ENCODE data around the gene PDSS1.

Gene PDSS1

DNA sequence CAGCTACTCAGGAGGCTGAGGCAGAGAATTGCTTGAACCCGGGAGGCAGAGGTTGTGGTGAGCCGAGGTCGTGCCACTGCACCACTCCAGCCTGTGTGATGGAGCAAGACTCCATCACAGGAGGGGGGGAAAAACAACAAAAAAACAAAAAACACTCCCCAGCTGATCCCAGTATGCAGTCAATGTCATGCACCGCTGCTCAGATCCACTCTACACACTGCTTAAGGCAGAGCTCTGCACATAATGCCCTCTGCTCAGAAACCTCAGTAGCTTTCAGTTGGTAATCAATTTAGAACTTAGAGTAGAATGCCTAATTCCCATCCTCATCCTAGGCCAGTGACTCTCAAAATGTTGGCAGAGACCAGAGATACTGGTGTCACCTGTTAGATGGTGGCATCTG is 43.9 kb downstream of the PDSS1 start:
- H3K4me3 ChIP-seq (ENCODE audit: low read length): no peak overlapping the region
- H3K27ac ChIP-seq (ENCODE audit: low read depth, low read length): no peak overlapping the region
- H3K36me3 ChIP-seq (ENCODE audit: insufficient read depth, low read length): peaks cover 92% of the 10 kb centered on the region
- 94% methylated on average over 4 of the region's 4 CpGs for WGBS
- no peaks in the 10 kb centered on the region for H3K9me3 ChIP-seq (ENCODE audit: insufficient read depth, low read depth, low read length)
- H3K27me3 ChIP-seq (ENCODE audit: insufficient read depth, low read length): no peaks in the 10 kb centered on the region
- no peak overlapping the region for H3K9ac ChIP-seq (ENCODE audit: low read depth, low read length)
- H3K4me1 ChIP-seq (ENCODE audit: insufficient read depth, low read length): 0 out of 2 replicates have a peak, but pooled peaks cover 6% of the 10 kb centered on the region

GRCh38 chr10:26743091-26743490 is 45.6 kb downstream of the PDSS1 start:
- Histone ChIP-seq H3K9me3 (ENCODE audit: insufficient read depth, low read depth, low read length) (no peaks in the 10 kb centered on the region), H3K4me1 (ENCODE audit: insufficient read depth, low read length) (0 out of 2 replicates have a peak, but pooled peaks cover 6% of the 10 kb centered on the region), H3K36me3 (ENCODE audit: insufficient read depth, low read length) (peaks cover 93% of the 10 kb centered on the region), H3K27me3 (ENCODE audit: insufficient read depth, low read length) (no peaks in the 10 kb centered on the region), H3K9ac (ENCODE audit: low read depth, low read length) (no peak overlapping the region), H3K4me3 (ENCODE audit: low read length) (no peak overlapping the region), H3K27ac (ENCODE audit: low read depth, low read length) (no peak overlapping the region)
- 100% methylated on average over 2 of the region's 2 CpGs for WGBS

DNA sequence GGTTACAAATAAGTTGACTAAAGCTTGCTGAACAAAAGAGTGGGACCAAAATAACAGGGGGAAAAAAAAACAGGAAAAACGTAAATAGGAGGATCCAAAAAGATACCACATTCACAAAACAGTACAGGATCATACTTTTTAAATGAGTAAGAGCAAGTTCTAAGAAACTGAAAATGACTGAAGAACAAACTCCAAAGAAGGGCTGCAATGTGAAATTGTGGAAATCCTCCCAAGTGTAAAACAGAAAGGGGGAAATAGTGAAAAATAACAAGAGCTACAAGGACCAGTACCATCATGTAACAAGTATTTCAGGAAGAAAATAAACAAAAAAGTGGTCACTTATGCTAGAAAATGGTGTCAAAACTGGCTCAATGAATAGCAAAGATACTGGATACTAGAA is 46.3 kb downstream of the PDSS1 start:
- peaks cover 93% of the 10 kb centered on the region for H3K36me3 ChIP-seq (ENCODE audit: insufficient read depth, low read length)
- no CpG with 5 or more reads among the region's 1 CpG for WGBS
- H3K27ac ChIP-seq (ENCODE audit: low read depth, low read length): no peak overlapping the region
- H3K9ac ChIP-seq (ENCODE audit: low read depth, low read length): no peak overlapping the region
- no peak overlapping the region for H3K4me3 ChIP-seq (ENCODE audit: low read length)
- H3K4me1 ChIP-seq (ENCODE audit: insufficient read depth, low read length): 0 out of 2 replicates have a peak, but pooled peaks cover 6% of the 10 kb centered on the region
- no peaks in the 10 kb centered on the region for H3K9me3 ChIP-seq (ENCODE audit: insufficient read depth, low read depth, low read length)
- H3K27me3 ChIP-seq (ENCODE audit: insufficient read depth, low read length): no peaks in the 10 kb centered on the region

GRCh38 chr10:26746061-26746460 is 48.6 kb downstream of the PDSS1 start:
- Histone ChIP-seq H3K36me3 (ENCODE audit: insufficient read depth, low read length) (peaks cover 88% of the 10 kb centered on the region), H3K9me3 (ENCODE audit: insufficient read depth, low read depth, low read length) (no peaks in the 10 kb centered on the region), H3K4me1 (ENCODE audit: insufficient read depth, low read length) (0 out of 2 replicates have a peak, but pooled peaks cover 6% of the 10 kb centered on the region), H3K27ac (ENCODE audit: low read depth, low read length) (no peak overlapping the region), H3K4me3 (ENCODE audit: low read length) (no peak overlapping the region), H3K27me3 (ENCODE audit: insufficient read depth, low read length) (no peaks in the 10 kb centered on the region), H3K9ac (ENCODE audit: low read depth, low read length) (no peak overlapping the region)
- 95% methylated on average over 5 of the region's 5 CpGs for WGBS

- Histone ChIP-seq H3K27ac (ENCODE audit: low read depth, low read length) (peak overlapping the region; percentile 68), H3K27me3 (ENCODE audit: insufficient read depth, low read length) (no peaks in the 10 kb centered on the region), H3K4me3 (ENCODE audit: low read length) (no peak overlapping the region), H3K4me1 (ENCODE audit: insufficient read depth, low read length) (peaks cover 37% of the 10 kb centered on the region), H3K36me3 (ENCODE audit: insufficient read depth, low read length) (peaks cover 26% of the 10 kb centered on the region), H3K9me3 (ENCODE audit: insufficient read depth, low read depth, low read length) (no peaks in the 10 kb centered on the region), H3K9ac (ENCODE audit: low read depth, low read length) (no peak overlapping the region; the same call in 1 of the 2 replicates)
- WGBS: 54% methylated on average over 4 of the region's 4 CpGs
Measured at GRCh38 chr10:26755443-26755903, 58.0 kb downstream of the PDSS1 start.

DNA sequence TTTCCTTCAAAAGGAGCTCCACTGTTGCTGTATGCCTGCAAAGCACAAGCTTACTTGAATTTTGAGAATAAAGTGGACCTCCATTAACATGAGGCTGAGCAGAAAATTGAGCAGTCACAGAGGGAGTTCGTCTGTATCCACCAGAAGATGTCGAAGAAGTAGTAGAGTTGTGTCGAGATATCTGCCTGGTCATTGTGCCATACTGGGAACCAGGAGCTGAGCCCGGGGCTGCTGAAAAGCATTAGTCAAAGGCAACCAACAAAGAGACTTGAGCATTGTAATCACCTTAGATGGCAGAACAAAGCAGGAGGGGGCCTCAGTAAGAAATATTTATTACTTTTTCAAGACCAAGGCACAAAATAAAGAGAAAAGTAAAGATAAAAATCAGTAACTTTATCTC is 61.5 kb downstream of the PDSS1 start:
- H3K9me3 ChIP-seq (ENCODE audit: insufficient read depth, low read depth, low read length): no peaks in the 10 kb centered on the region

GRCh38 chr10:26765549-26765948 is 68.0 kb downstream of the PDSS1 start:
- no peak overlapping the region for H3K27ac ChIP-seq (ENCODE audit: low read depth, low read length)
- H3K9ac ChIP-seq (ENCODE audit: low read depth, low read length): no peak overlapping the region
- 96% methylated on average over 2 of the region's 2 CpGs for WGBS
- H3K27me3 ChIP-seq (ENCODE audit: insufficient read depth, low read length): no peaks in the 10 kb centered on the region
- peaks cover 10% of the 10 kb centered on the region; the same call in 1 of the 2 replicates for H3K4me1 ChIP-seq (ENCODE audit: insufficient read depth, low read length)
- peaks cover 28% of the 10 kb centered on the region for H3K36me3 ChIP-seq (ENCODE audit: insufficient read depth, low read length)
- H3K9me3 ChIP-seq (ENCODE audit: insufficient read depth, low read depth, low read length): no peaks in the 10 kb centered on the region
- no peak overlapping the region for H3K4me3 ChIP-seq (ENCODE audit: low read length)

More for the DNA sequence above, 61.5 kb downstream of the PDSS1 start:
- Histone ChIP-seq H3K9ac (ENCODE audit: low read depth, low read length) (no peak overlapping the region), H3K27ac (ENCODE audit: low read depth, low read length) (peak overlapping the region; percentile 2; the same call in 1 of the 2 replicates), H3K4me3 (ENCODE audit: low read length) (no peak overlapping the region), H3K4me1 (ENCODE audit: insufficient read depth, low read length) (peaks cover 37% of the 10 kb centered on the region), H3K27me3 (ENCODE audit: insufficient read depth, low read length) (no peaks in the 10 kb centered on the region), H3K36me3 (ENCODE audit: insufficient read depth, low read length) (peaks cover 18% of the 10 kb centered on the region)
- WGBS: 68% methylated on average over 4 of the region's 4 CpGs

DNA sequence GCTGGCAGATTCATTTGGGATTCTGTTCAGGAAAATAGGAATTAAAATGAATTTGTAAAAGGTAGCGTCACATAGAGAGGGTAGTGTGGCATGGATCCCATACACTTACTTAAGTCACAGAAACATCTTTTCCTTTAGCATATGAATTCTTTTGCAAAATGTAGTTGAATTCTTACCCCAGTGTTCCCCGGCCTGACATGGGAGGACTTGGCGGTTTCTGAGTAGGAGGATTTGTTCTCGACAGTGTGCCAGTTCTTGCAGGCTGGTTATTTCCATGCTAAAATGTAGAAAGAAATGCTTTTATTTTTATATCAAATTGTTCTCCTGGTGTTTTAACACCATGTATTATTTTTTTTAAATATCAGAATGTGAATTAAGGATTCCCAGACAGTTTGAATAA is 72.6 kb downstream of the PDSS1 start:
- Histone ChIP-seq H3K27ac (ENCODE audit: low read depth, low read length) (no peak overlapping the region), H3K9ac (ENCODE audit: low read depth, low read length) (no peak overlapping the region), H3K36me3 (ENCODE audit: insufficient read depth, low read length) (peaks cover 11% of the 10 kb centered on the region), H3K27me3 (ENCODE audit: insufficient read depth, low read length) (no peaks in the 10 kb centered on the region), H3K4me1 (ENCODE audit: insufficient read depth, low read length) (peaks cover 12% of the 10 kb centered on the region; the same call in 1 of the 2 replicates), H3K9me3 (ENCODE audit: insufficient read depth, low read depth, low read length) (no peaks in the 10 kb centered on the region), H3K4me3 (ENCODE audit: low read length) (no peak overlapping the region)
- 64% methylated on average over 3 of the region's 4 CpGs for WGBS

- Histone ChIP-seq H3K36me3 (ENCODE audit: insufficient read depth, low read length) (no peaks in the 10 kb centered on the region), H3K27ac (ENCODE audit: low read depth, low read length) (no peak overlapping the region), H3K9me3 (ENCODE audit: insufficient read depth, low read depth, low read length) (no peaks in the 10 kb centered on the region), H3K9ac (ENCODE audit: low read depth, low read length) (no peak overlapping the region), H3K27me3 (ENCODE audit: insufficient read depth, low read length) (no peaks in the 10 kb centered on the region), H3K4me1 (ENCODE audit: insufficient read depth, low read length) (peaks cover 16% of the 10 kb centered on the region; the same call in 1 of the 2 replicates), H3K4me3 (ENCODE audit: low read length) (no peak overlapping the region)
- WGBS: 96% methylated on average over 2 of the region's 2 CpGs
Measured at GRCh38 chr10:26773633-26774032, 76.1 kb downstream of the PDSS1 start.

DNA sequence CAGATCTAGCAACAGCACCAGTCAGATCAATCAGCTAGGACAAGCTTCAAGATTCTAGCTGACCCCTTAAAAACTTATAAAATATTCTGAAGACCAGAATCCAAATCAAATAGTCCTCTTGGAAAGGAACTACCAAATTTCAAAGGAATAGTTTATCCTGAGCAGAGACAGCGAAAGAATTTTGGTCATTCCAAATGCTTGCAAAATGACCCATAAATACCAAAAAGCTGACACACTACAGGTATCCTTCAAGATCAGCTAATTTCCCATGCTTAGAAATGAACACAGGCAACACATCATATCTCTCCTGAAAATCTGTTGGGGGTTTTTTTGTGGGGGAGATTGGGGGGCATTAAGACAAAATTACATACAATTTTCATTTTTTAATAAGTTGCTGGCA is 78.8 kb downstream of the PDSS1 start:
- no peaks in the 10 kb centered on the region for H3K36me3 ChIP-seq (ENCODE audit: insufficient read depth, low read length)
- no peak overlapping the region for H3K4me3 ChIP-seq (ENCODE audit: low read length)
- no peak overlapping the region for H3K9ac ChIP-seq (ENCODE audit: low read depth, low read length)
- H3K9me3 ChIP-seq (ENCODE audit: insufficient read depth, low read depth, low read length): no peaks in the 10 kb centered on the region
- no peak overlapping the region for H3K27ac ChIP-seq (ENCODE audit: low read depth, low read length)
- peaks cover 21% of the 10 kb centered on the region for H3K4me1 ChIP-seq (ENCODE audit: insufficient read depth, low read length)
- 85% methylated on average over 1 of the region's 1 CpG for WGBS
- no peaks in the 10 kb centered on the region for H3K27me3 ChIP-seq (ENCODE audit: insufficient read depth, low read length)

DNA sequence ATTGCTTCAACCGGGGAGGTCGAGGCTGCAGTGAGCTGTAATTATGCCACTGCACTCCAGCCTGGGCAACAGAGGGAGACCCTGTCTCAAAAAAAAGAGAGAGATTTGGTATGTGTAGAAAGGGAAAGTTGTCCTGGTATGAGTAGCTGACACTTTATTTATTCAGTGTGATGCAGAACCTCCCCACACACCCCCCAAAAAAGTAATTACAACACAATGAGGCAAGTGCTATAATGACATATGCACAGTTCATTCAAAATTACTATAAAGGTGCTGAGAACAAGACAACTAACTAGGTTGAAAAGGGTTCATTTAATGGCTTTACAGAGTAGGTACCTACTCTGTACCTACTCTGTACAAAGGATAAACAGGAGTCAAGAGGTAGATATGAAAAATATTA is 80.2 kb downstream of the PDSS1 start:
- Histone ChIP-seq H3K4me1 (ENCODE audit: insufficient read depth, low read length) (peaks cover 32% of the 10 kb centered on the region), H3K36me3 (ENCODE audit: insufficient read depth, low read length) (no peaks in the 10 kb centered on the region), H3K9ac (ENCODE audit: low read depth, low read length) (no peak overlapping the region), H3K27ac (ENCODE audit: low read depth, low read length) (no peak overlapping the region), H3K4me3 (ENCODE audit: low read length) (no peak overlapping the region), H3K27me3 (ENCODE audit: insufficient read depth, low read length) (no peaks in the 10 kb centered on the region), H3K9me3 (ENCODE audit: insufficient read depth, low read depth, low read length) (no peaks in the 10 kb centered on the region)
- WGBS: 97% methylated on average over 2 of the region's 2 CpGs
